HEK293 (cell line): ENCODE data around the gene FRAS1.
A peak's percentile ranks its signal among the peaks of the same experiment; 100 is the strongest.

Experiments used
- EGR2 ChIP-seq: fragments of 450-650 bp; formaldehyde crosslinking; IDR thresholded peaks from 2 replicates; pipeline ENCODE4 v1.5.1; 2016; ENCODE audit warnings: low read depth, missing biosample characterization, missing genetic modification characterization
- HOXA7 ChIP-seq: sonication (generic); formaldehyde crosslinking; IDR thresholded peaks from 2 replicates; pipeline ENCODE4 v1.8.1; 2022; ENCODE audit warnings: missing genetic modification reagents, borderline replicate concordance
- KLF9 ChIP-seq: fragments of 450-650 bp; formaldehyde crosslinking; IDR thresholded peaks from 2 replicates; pipeline ENCODE4 v1.5.1; 2016; ENCODE audit warnings: missing biosample characterization, missing genetic modification characterization, low read depth
- PBX3 ChIP-seq: sonication (generic); formaldehyde crosslinking; IDR thresholded peaks from 2 replicates; pipeline ENCODE4 v1.8.1; 2022; ENCODE audit warnings: mild to moderate bottlenecking, moderate library complexity, missing genetic modification reagents
- PRDM1 ChIP-seq: fragments of 450-650 bp; formaldehyde crosslinking; IDR thresholded peaks from 2 replicates; pipeline ENCODE4; 2016; ENCODE audit warnings: missing biosample characterization, missing genetic modification characterization
- SCRT1 ChIP-seq: fragments of 450-650 bp; formaldehyde crosslinking; IDR thresholded peaks from 2 replicates; pipeline ENCODE4 v1.5.1; 2016; ENCODE audit warnings: missing biosample characterization, missing genetic modification characterization, borderline replicate concordance
- SETDB1 ChIP-seq: IDR thresholded peaks from one replicate; pipeline ENCODE4 v1.6.1; 2017; ENCODE audit warnings: mild to moderate bottlenecking, low read length, moderate library complexity, mixed read lengths; ENCODE audit not compliant: insufficient read length
- TCF7L2 ChIP-seq: IDR thresholded peaks from 2 replicates; pipeline ENCODE4 v1.6.1; 2011; ENCODE audit warnings: low read depth, mild to moderate bottlenecking, inconsistent platforms, low read length, moderate library complexity, borderline replicate concordance
- ZBTB11 ChIP-seq: fragments of 450-650 bp; formaldehyde crosslinking; conservative IDR thresholded peaks from 2 replicates; pipeline ENCODE4 v1.5.1; 2016; ENCODE audit warnings: low read depth, missing biosample characterization, missing genetic modification characterization
- ZBTB7A ChIP-seq: fragments of 450-650 bp; formaldehyde crosslinking; IDR thresholded peaks from 2 replicates; pipeline ENCODE4 v1.5.1; 2016; ENCODE audit warnings: low read depth, missing biosample characterization, missing genetic modification characterization
- ZFP37 ChIP-seq: fragments of 450-650 bp; formaldehyde crosslinking; IDR thresholded peaks from 2 replicates; pipeline ENCODE4 v1.5.1; 2016; ENCODE audit warnings: missing biosample characterization, missing genetic modification characterization
- ZIC2 ChIP-seq: fragments of 450-650 bp; formaldehyde crosslinking; IDR thresholded peaks from 2 replicates; pipeline ENCODE4 v1.5.1; 2016; ENCODE audit warnings: missing biosample characterization, missing genetic modification characterization
- ZNF221 ChIP-seq: fragments of 450-650 bp; formaldehyde crosslinking; IDR thresholded peaks from 2 replicates; pipeline ENCODE4 v1.5.1; 2017; ENCODE audit warnings: missing biosample characterization, missing genetic modification characterization, borderline replicate concordance
- ZNF239 ChIP-seq: fragments of 450-650 bp; formaldehyde crosslinking; IDR thresholded peaks from 2 replicates; pipeline ENCODE4 v1.5.1; 2016; ENCODE audit warnings: missing biosample characterization, missing genetic modification characterization
- ZNF266 ChIP-seq: fragments of 450-650 bp; formaldehyde crosslinking; IDR thresholded peaks from 2 replicates; pipeline ENCODE4 v1.5.1; 2016; ENCODE audit warnings: missing biosample characterization, missing genetic modification characterization, low read depth
- ZNF280C ChIP-seq: fragments of 450-650 bp; formaldehyde crosslinking; IDR thresholded peaks from 2 replicates; pipeline ENCODE4 v1.5.1; 2016; ENCODE audit warnings: missing biosample characterization, missing genetic modification characterization
- ZNF335 ChIP-seq: fragments of 450-650 bp; formaldehyde crosslinking; conservative IDR thresholded peaks from 2 replicates; pipeline ENCODE4 v1.5.1; 2016; ENCODE audit warnings: missing biosample characterization, missing genetic modification characterization
- ZNF433 ChIP-seq: fragments of 450-650 bp; formaldehyde crosslinking; IDR thresholded peaks from 2 replicates; pipeline ENCODE4 v1.5.1; 2016; ENCODE audit warnings: missing biosample characterization, missing genetic modification characterization, low read depth
- ZNF626 ChIP-seq: fragments of 450-650 bp; sonication (Bioruptor Pico); formaldehyde crosslinking; IDR thresholded peaks from 2 replicates; pipeline ENCODE4 v1.5.1; 2018; ENCODE audit warnings: missing biosample characterization, missing genetic modification characterization, inconsistent platforms
- ZNF654 ChIP-seq: fragments of 450-650 bp; formaldehyde crosslinking; IDR thresholded peaks from 2 replicates; pipeline ENCODE4 v1.5.1; 2016; ENCODE audit warnings: low read depth, missing biosample characterization, missing genetic modification characterization
- ZNF664 ChIP-seq: fragments of 450-650 bp; formaldehyde crosslinking; IDR thresholded peaks from 2 replicates; pipeline ENCODE4 v1.5.1; 2016; ENCODE audit warnings: missing biosample characterization, missing genetic modification characterization
- ZNF670 ChIP-seq: fragments of 450-650 bp; formaldehyde crosslinking; IDR thresholded peaks from 2 replicates; pipeline ENCODE4 v1.5.1; 2016; ENCODE audit warnings: missing biosample characterization, missing genetic modification characterization, low read depth
- ZNF791 ChIP-seq: fragments of 450-650 bp; formaldehyde crosslinking; IDR thresholded peaks from 2 replicates; pipeline ENCODE4 v1.5.1; 2016; ENCODE audit warnings: missing biosample characterization, missing genetic modification characterization
- ZNF830 ChIP-seq: fragments of 450-650 bp; IDR thresholded peaks from 2 replicates; pipeline ENCODE4 v1.5.0; 2018; ENCODE audit warnings: missing biosample characterization, missing genetic modification characterization, low read depth, mild to moderate bottlenecking, moderate library complexity
- ZSCAN16 ChIP-seq: fragments of 450-650 bp; formaldehyde crosslinking; IDR thresholded peaks from 2 replicates; pipeline ENCODE4 v1.5.1; 2016; ENCODE audit warnings: missing biosample characterization, missing genetic modification characterization
- ZSCAN23 ChIP-seq: fragments of 450-650 bp; formaldehyde crosslinking; IDR thresholded peaks from 2 replicates; pipeline ENCODE4 v1.5.1; 2016; ENCODE audit warnings: missing biosample characterization, missing genetic modification characterization
- TF ChIP-seq, protein P1 (sequence below): fragments of 450-650 bp; formaldehyde crosslinking; IDR thresholded peaks from 2 replicates; pipeline ENCODE4 v1.5.1; 2016; ENCODE audit warnings: missing biosample characterization, missing genetic modification characterization
- TF ChIP-seq, protein P2 (sequence below): IDR thresholded peaks from 2 replicates; pipeline ENCODE4 v1.6.1; 2011; ENCODE audit warnings: mild to moderate bottlenecking, low read depth, low read length, borderline replicate concordance
- TF ChIP-seq, protein P3 (sequence below): fragments of 450-650 bp; formaldehyde crosslinking; IDR thresholded peaks from 2 replicates; pipeline ENCODE4 v1.5.1; 2016; ENCODE audit warnings: missing biosample characterization, missing genetic modification characterization

Gene FRAS1

DNA sequence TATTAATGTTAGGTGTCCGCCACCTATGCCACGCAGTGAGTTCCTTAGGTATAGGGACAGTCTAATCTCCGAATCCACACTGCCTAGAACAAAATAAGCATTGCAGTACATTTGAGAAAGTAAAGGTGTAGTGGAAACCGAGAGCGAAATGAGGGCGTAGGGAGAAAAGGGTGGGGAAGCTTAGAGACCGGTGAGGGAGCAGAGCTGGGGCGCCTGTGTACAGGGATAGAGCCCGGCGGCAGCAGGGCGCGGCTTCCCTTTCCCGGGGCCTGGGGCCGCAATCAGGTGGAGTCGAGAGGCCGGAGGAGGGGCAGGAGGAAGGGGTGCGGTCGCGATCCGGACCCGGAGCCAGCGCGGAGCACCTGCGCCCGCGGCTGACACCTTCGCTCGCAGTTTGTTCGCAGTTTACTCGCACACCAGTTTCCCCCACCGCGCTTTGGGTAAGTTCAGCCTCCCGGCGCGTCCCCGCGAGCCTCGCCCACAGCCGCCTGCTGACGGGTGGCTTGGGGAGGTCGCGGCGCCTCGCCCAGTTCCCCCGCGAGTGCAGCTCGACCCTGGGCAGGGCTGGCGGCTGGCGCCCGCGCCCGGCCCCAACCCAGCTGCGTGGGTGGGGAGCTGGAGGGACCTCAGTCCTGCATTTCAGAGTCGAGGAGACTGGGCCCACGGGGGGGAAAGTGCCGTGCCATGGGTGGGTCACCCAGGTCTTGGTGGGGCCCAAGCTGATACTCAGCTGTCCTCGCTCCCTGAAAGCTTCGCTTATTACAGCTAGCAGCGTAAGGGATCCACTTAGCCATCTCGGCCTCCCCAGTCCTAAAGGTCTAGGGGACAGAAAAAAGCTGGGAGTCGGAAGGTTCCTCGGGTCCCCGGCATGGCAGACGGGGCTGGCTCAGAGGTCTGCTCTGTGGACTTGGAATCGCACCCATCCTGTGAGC is 494.6 kb downstream of the FRAS1 start, which contains the start of gene ANXA3 (continued):
- TF ChIP-seq SCRT1 (tag by site-specific recombination) (no peak), ZBTB11 (tag by site-specific recombination) (no peak; the same call in 1 of the 2 replicates), ZSCAN16 (tag by site-specific recombination) (no peak), KLF9 (tag by site-specific recombination) (peak; percentile 52; the same call in 1 of the 2 replicates), ZNF335 (tag by site-specific recombination) (peak; percentile 88), ZNF266 (tag by site-specific recombination) (no peak), ZBTB7A (tag by site-specific recombination) (no peak), ZNF626 (no peak), ZNF670 (tag by site-specific recombination) (no peak), ZNF791 (no peak), SETDB1 (no peak), ZNF664 (tag by site-specific recombination) (no peak), TCF7L2 (no peak), ZNF830 (tag by site-specific recombination) (no peak), HOXA7 (CRISPR knock-in tag) (no peak), EGR2 (tag by site-specific recombination) (0 out of 2 replicates have a peak, but pooled peaks have one; percentile 25), ZSCAN23 (tag by site-specific recombination) (no peak), ZNF239 (tag by site-specific recombination) (no peak), ZNF654 (tag by site-specific recombination) (no peak), PRDM1 (tag by site-specific recombination) (peak; percentile 69), ZFP37 (no peak), ZNF280C (tag by site-specific recombination) (no peak), ZNF433 (tag by site-specific recombination) (no peak), PBX3 (CRISPR knock-in tag) (no peak), ZNF221 (tag by site-specific recombination) (no peak), ZIC2 (tag by site-specific recombination) (no peak)
- TF ChIP-seq, protein P1, sequence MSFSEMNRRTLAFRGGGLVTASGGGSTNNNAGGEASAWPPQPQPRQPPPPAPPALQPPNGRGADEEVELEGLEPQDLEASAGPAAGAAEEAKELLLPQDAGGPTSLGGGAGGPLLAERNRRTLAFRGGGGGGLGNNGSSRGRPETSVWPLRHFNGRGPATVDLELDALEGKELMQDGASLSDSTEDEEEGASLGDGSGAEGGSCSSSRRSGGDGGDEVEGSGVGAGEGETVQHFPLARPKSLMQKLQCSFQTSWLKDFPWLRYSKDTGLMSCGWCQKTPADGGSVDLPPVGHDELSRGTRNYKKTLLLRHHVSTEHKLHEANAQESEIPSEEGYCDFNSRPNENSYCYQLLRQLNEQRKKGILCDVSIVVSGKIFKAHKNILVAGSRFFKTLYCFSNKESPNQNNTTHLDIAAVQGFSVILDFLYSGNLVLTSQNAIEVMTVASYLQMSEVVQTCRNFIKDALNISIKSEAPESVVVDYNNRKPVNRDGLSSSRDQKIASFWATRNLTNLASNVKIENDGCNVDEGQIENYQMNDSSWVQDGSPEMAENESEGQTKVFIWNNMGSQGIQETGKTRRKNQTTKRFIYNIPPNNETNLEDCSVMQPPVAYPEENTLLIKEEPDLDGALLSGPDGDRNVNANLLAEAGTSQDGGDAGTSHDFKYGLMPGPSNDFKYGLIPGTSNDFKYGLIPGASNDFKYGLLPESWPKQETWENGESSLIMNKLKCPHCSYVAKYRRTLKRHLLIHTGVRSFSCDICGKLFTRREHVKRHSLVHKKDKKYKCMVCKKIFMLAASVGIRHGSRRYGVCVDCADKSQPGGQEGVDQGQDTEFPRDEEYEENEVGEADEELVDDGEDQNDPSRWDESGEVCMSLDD (tag by site-specific recombination): no peak
- TF ChIP-seq, protein P2, sequence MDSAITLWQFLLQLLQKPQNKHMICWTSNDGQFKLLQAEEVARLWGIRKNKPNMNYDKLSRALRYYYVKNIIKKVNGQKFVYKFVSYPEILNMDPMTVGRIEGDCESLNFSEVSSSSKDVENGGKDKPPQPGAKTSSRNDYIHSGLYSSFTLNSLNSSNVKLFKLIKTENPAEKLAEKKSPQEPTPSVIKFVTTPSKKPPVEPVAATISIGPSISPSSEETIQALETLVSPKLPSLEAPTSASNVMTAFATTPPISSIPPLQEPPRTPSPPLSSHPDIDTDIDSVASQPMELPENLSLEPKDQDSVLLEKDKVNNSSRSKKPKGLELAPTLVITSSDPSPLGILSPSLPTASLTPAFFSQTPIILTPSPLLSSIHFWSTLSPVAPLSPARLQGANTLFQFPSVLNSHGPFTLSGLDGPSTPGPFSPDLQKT: no peak
- TF ChIP-seq, protein P3, sequence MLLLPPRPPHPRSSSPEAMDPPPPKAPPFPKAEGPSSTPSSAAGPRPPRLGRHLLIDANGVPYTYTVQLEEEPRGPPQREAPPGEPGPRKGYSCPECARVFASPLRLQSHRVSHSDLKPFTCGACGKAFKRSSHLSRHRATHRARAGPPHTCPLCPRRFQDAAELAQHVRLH (tag by site-specific recombination): no peak
